GM18505 (cell line): ENCODE results near the gene ZP3.
A peak's percentile ranks its signal among the peaks of the same experiment; 100 is the strongest.
"Not testable (repeated sequence)": the region's sequence is repeated elsewhere in the genome, so short reads cannot be mapped to it uniquely, and the experiment has no call there.

Experiments used
- ATAC-seq: cut with Tn5 transposase; IDR thresholded peaks from one replicate; pipeline ENCODE4 v1.9.1; 2021; ENCODE audit not compliant: unreplicated experiment

Gene ZP3

DNA sequence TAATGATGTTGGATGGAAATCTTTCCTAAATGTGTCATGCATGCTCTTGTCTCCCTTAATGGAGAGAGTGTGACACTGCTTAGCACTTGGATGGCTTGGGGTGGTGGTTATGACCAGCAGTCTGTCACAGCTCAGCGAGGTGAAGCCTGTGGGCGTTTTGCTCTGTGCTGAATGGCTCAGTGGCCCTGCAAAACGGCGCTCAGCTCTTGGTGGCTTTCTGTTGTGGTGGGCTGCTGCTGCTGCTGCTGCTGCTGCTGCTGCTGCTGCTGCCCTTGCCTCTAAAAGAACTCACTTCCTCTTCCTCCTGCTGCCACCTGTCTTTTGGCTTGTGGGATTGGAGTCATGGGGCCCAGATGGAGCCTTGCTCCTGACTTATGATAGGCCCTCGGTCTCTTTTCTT lies 61.9 kb downstream of the ZP3 start:
- ATAC-seq, result peak; percentile 98

DNA sequence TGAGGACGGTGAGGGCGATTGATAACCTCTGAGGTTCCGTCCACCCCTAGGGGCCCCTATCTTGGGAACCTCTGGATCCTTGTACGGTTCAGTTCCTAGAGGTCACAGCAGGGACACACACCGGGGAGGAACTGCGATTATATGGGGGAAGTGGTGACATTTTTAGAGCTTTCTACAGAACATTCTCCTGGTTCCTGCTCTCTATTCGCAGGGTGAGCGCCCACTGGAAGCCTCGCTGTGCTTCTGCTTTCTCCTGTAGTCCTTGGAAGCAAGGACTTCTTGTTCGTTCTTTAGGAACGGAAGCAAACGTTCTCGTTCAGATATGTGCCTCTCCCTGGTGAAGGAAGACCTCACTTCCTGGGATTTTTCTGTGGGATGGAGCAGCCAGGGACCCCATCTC lies 63.2 kb downstream of the ZP3 start:
- ATAC-seq, result not testable (repeated sequence)
